IMR-90 (cell line): ENCODE results near the gene SPATC1L. TPM values are rescaled to one million over a fixed set of nuclear protein-coding genes. Genes with fewer than 3 reads are reported as not detected.

Source experiments
- CEBPB ChIP-seq: IDR thresholded peaks from 2 replicates; pipeline ENCODE4 v1.6.1; 2012; ENCODE audit warnings: low read depth, low read length, improper control_type of control experiment
- FOS ChIP-seq: fragments of 150-350 bp; IDR thresholded peaks from 2 replicates; pipeline ENCODE4 v1.6.1; 2016; ENCODE audit warnings: low read depth, low read length
- SMC3 ChIP-seq: fragments of 150-350 bp; IDR thresholded peaks from 2 replicates; pipeline ENCODE4 v1.6.1; 2016; ENCODE audit warnings: low read depth, mild to moderate bottlenecking, antibody characterized with exemption, low read length, moderate library complexity
- polyA plus RNA-seq, 3 experiments: library from polyadenylated mRNA; depleted of rRNA; stranded (reverse); fragments of >200 nt; gene quantifications; 2 replicates each; pipeline ENCODE4 v1.2.3, GENCODE V29; 2012; ENCODE audit warnings: low replicate concordance in 1 of 3
- total RNA-seq: library from RNA; depleted of rRNA; stranded (reverse); fragments of >200 nt; gene quantifications from 2 replicates; pipeline ENCODE4 v1.2.3, GENCODE V29; 2012
- TF ChIP-seq, protein P1 (sequence below): fragments of 150-350 bp; IDR thresholded peaks from 2 replicates; pipeline ENCODE4 v1.6.1; 2016; ENCODE audit warnings: low read depth, mild to moderate bottlenecking, low read length, moderate library complexity, borderline replicate concordance

SPATC1L gene
- total and polyA plus RNA-seq, 2 of the 4 experiments (the other 2 are of a cell fraction) = 3.8 to 17.2 TPM

GRCh38 chr21:46112725-46113215 lies 71.5 kb downstream of the SPATC1L start (continued):
- TF ChIP-seq, protein P1, sequence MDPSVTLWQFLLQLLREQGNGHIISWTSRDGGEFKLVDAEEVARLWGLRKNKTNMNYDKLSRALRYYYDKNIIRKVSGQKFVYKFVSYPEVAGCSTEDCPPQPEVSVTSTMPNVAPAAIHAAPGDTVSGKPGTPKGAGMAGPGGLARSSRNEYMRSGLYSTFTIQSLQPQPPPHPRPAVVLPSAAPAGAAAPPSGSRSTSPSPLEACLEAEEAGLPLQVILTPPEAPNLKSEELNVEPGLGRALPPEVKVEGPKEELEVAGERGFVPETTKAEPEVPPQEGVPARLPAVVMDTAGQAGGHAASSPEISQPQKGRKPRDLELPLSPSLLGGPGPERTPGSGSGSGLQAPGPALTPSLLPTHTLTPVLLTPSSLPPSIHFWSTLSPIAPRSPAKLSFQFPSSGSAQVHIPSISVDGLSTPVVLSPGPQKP = no peak
- no peak for TF ChIP-seq SMC3
- no peak for TF ChIP-seq CEBPB
- TF ChIP-seq FOS = no peak
